Endothelial cell of umbilical vein (primary cell): Measurements from ENCODE around the gene FBLN2.

Experiments used
- EZH2 ChIP-seq: IDR thresholded peaks from 2 replicates; pipeline ENCODE4 v1.6.1; 2012; ENCODE audit warnings: borderline replicate concordance, low read depth, mild to moderate bottlenecking, moderate library complexity, low read length, inconsistent platforms; ENCODE audit not compliant: severe bottlenecking
- MYC ChIP-seq: IDR thresholded peaks from one replicate; pipeline ENCODE4 v1.6.1; 2011; ENCODE audit warnings: mild to moderate bottlenecking, low read depth, low read length
- POLR2A ChIP-seq: IDR thresholded peaks from 2 replicates; pipeline ENCODE4 v1.6.1; 2012; ENCODE audit warnings: low read depth, mild to moderate bottlenecking, control low read depth, low read length
- POLR2AphosphoS5 ChIP-seq: IDR thresholded peaks from 2 replicates; pipeline ENCODE4 v1.6.1; 2012; ENCODE audit warnings: low read depth, mild to moderate bottlenecking, control low read depth, low read length, moderate library complexity; ENCODE audit not compliant: insufficient read depth
- TF ChIP-seq, protein P1 (sequence below), 2 donors: IDR thresholded peaks; 1 replicate in 1 of 2; 2 replicates in 1 of 2; pipeline ENCODE4 v1.5.1; 2011; ENCODE audit warnings: low read length in 2 of 2, mild to moderate bottlenecking in 2 of 2, moderate library complexity in 2 of 2, control low read depth in 1 of 2, inconsistent platforms in 1 of 2, low read depth in 1 of 2; ENCODE audit not compliant: insufficient read depth in 1 of 2; ENCODE audit errors: extremely low read depth in 1 of 2

DNA sequence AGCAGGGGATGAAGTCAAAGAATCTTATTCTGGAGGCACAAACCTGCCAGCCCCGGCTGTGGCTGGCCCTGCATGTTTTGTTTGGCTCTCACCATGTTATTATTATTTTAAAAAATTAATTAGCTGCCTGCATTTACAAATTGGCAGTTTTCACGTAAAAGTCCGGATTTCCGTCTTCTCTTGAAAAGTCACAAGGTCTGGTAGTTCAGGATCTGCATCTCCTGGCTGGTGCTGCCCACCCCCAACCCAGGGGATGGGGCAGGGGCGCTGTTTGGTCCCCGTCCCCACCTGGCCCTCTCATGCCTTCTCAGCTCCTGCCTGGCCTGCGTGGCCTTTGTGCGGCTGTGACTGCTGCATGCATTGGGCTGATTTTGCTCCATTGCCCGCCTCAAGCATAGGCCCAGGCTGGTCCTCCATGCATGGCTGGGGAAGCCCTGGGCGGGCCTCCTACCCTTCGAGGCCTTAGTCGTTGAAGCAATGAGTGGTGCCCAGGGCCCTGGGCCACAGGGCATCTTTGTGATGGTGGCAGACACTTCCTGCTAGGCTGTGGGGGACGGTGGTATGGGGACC, 2.0 kb downstream of the FBLN2 start:
- TF ChIP-seq, protein P1, sequence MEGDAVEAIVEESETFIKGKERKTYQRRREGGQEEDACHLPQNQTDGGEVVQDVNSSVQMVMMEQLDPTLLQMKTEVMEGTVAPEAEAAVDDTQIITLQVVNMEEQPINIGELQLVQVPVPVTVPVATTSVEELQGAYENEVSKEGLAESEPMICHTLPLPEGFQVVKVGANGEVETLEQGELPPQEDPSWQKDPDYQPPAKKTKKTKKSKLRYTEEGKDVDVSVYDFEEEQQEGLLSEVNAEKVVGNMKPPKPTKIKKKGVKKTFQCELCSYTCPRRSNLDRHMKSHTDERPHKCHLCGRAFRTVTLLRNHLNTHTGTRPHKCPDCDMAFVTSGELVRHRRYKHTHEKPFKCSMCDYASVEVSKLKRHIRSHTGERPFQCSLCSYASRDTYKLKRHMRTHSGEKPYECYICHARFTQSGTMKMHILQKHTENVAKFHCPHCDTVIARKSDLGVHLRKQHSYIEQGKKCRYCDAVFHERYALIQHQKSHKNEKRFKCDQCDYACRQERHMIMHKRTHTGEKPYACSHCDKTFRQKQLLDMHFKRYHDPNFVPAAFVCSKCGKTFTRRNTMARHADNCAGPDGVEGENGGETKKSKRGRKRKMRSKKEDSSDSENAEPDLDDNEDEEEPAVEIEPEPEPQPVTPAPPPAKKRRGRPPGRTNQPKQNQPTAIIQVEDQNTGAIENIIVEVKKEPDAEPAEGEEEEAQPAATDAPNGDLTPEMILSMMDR (IDR thresholded peaks at IDR 0.05; ENCODE audit: extremely low read depth in 1 of 2, insufficient read depth in 1 of 2, low read depth in 1 of 2, low read length in 2 of 2) = no peak
- TF ChIP-seq POLR2A = no peak
- no peak for TF ChIP-seq MYC
- TF ChIP-seq POLR2AphosphoS5 = no peak
- TF ChIP-seq EZH2 = no peak
